Kasumi-1 (cell line): ENCODE measurements around the gene CALM1.

Source experiments
- DNase-seq, 2 experiments: peaks; one replicate each; lab custom pipeline; 2025; lab: John Stamatoyannopoulos, UW

The CALM1 gene

DNA sequence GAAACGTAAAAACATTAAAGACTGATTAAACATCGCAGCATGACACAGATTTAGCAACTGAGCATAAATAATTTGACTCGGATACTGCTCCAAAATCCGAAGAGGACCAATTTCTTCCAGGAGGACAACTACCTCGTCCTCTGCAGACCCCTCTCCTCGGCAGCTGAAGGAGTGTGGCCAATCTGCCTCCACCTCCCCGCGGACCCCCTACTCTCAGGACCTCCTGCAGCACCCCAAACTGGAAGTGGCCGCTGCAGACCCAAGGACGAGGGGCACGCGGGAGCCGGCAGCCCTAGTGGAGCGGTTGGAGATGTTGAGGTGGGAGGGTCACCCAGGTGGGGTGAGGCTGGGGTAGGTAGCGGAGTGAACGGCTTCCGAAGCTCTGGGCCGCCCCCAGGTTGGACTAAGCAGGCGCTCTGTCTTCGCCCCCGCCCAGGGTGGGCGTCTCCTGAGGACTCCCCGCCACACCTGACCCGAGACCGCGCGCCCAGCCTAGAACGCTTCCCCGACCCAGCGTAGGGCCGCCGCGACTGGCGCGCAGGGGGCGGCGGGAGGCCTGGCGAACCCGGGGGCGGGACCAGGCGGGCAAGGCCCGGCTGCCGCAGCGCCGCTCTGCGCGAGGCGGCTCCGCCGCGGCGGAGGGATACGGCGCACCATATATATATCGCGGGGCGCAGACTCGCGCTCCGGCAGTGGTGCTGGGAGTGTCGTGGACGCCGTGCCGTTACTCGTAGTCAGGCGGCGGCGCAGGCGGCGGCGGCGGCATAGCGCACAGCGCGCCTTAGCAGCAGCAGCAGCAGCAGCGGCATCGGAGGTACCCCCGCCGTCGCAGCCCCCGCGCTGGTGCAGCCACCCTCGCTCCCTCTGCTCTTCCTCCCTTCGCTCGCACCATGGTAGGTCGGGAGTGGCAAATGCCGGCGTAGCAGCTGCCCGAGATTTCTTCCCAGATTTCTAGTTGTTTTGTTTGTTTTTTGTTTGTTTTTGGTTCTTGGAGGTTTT lies at the start of gene CALM1:
CALM1 (plus strand) TSS at position 689 of the 999 bp plus-strand sequence; CDS start at position 891, 202 bp downstream.
- peak; percentile 76 to 80 for DNase-seq

DNA sequence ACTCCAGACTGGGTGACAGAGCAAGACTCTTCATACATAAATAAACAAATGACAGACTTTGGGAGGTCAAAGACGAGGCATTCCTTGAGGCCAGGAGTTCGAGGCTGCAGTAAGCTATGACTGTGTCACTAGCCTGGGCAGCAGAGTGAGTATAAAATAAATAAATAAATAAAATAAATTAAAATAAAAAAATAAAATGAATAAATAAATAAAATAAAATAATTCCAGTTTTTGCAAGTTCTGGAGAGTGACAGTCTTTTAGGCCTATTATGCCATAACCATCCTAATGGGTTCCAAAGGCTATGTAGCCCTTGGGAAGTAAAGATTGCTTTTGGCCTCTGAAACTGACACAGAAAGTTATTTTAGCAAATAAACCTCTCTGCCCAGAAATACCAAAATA lies 48.6 kb upstream of the CALM1 start:
- no peak for DNase-seq

DNA sequence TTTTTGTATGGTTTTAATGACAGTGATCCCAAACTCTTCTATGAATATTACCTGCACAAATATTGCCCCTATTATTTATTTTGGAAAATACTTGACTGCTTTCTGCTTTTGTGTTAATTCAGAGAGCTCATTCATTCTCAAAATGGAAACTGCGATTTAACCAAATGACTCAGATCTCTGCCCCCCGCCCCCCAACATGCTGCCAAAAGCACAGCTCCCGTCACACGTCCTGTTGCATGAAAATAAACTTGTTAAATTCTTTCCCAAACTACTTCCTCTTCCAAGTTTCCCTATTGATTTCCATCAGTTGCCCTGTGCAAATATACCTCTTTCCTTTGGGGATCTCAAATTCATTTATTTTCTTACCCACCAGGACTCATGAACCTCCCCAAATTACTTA lies 47.1 kb upstream of the CALM1 start:
- no peak for DNase-seq

DNA sequence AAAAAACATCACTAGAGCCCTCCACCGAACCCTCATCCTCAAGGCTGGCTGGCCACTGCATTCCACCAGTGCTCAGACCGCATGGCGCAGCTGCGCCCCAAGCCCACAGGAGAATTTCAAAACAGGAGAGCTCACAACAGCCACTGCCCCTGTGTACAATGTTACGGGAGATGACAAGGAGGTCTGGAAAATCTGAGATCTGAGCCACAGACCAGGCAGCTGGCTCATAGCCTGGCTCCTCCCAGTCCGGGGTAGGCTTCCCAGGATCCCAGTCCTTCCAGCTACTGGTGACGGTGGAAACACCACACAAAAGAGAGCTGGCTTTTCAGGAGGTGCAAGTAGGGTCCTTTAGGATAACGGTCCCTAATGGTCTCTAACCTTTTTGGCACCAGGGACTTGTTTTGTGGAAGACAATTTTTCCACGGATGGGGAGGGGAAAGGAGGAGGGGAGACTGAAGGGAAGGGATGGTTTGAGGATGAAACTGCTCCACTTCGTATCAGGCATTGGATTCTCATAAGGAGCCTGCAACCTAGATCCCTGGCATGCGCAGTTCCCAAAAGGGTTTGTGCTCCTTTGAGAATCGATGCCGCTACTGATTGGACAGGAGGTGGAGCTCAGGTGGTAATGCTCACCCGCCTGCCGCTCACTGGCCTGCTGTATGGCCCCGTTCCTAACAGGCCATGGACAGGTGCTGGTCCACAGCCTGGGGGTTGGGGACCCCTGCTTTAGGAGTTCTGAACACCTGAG lies 42.1 kb upstream of the CALM1 start:
- DNase-seq: no peak

DNA sequence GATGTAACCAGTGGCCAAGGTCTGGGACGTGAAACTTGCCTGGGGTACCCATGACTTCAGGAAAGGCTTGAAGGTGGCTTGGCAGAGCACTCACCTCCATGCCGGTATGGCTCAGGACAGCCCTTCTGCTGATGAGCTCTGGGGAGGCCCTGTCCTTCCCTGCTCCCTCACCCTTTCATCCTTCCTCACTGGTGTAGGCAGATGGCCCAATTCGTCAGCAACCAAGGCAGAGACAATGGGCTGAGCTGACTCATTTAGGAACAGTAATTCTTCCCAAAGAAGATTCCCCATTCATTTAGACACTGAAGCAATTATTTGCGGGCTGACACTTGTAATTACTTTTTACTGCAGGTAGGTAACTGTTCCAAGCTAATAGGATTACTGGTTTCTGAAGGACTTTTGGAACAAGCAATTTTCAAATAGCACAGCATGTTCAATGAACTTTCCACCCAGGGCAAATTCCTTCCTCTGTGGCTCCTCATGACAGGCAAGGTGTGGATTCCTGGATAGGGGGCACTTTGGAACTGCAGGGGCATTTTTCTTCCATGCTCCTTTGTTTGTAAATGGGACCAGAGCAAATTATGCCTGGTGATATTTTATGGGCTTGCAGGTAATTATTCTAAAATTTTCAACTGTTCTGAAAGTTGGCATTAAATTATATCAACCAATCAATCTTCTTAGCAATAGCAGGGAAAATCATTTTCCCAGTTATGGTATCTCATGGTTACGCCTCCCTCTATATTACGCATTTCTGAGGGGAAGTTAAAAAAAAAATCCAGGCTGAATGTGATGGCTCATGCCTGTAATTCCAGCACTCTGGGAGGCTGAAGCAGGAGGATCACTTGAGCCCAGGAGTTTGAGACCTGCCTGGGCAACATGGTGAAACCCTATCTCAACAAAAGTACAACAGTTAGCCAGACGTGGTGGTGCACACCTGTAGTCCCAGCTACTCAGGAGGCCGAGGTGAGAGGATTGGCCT lies 41.0 kb upstream of the CALM1 start:
- no peak for DNase-seq

DNA sequence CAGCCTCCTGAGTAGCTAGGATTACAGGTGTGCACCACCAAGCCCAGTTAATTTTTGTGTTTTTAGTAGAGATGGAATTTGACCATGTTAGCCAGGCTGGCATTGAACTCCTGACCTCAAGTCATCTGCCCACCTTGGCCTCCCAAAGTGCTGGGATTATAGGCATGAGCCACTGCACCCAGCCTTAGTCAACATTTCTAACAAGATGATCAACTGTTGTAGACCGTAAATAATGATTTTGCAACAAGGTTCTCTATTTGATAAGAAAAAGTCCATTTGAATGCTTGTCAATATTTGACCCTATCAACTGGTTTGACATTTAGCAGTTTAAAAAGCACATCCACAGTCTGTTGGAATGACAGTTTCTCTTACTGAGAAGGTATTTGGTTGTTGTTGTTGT lies 39.9 kb upstream of the CALM1 start:
- no peak for DNase-seq

DNA sequence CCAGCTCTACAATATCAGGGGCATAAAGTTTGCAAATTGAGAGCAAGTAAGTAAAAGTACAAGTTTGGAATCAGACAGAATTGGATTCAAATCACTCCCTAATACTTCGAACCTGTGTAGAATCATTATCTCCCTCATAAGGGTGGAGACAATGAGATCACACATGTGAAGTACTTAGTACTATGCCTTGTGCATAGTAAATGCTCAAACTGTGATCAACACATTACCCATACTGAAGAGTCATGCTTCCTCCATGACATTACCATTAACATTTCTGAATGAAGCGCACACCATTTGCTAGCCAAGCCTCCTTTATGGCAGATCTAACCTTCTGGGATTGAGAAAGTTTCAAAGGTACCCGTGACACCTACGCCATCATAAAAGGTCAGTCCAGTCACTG lies 38.5 kb upstream of the CALM1 start:
- no peak for DNase-seq

DNA sequence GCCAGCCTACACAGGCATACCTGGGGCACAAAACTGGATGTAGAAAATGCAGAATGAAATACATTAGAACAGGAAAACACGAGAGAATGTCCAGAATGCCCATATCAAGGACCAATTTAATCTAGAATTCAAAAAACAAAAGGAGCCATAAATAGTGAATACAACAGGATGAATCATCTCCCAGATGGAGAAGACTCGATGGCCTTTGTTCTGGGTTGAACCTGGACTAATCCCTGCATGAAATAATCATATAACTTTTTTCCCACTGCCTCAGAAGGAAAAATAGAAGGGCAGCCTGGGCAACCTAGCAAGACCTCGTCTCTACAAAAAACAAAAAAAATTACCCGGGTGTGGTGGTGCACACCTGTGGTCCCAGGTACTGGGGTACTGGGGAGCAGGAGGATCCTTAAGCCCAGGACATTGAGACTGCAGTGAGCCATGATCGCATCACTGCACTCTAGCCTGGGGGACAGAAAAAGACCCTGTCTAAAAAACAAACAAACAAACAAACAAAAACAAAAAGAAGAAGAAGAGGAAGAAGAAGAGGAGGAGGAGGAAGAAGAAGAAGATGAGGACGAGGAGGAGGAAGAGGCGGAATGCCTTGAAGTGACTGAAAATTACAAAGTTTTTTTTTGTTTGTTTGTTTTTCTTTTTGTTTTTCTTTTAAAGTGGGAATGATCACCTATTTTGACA lies 34.8 kb upstream of the CALM1 start:
- DNase-seq: no peak

DNA sequence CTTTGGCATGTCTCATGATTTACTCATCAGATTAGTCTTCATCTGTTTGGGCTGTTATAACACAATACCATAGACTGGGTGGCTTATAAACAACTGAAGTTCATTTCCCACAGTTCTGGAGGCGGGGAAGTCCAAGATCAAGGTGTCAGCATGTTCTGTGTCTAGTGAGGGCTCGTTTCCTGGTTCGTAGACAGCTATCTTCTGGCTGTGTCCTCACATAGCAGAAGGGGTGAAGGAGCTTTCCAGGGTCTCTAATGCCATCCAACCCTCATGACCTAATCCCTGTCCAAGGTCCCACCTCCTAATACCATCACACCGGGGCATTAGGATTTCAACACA lies 34.3 kb upstream of the CALM1 start:
- DNase-seq: no peak

DNA sequence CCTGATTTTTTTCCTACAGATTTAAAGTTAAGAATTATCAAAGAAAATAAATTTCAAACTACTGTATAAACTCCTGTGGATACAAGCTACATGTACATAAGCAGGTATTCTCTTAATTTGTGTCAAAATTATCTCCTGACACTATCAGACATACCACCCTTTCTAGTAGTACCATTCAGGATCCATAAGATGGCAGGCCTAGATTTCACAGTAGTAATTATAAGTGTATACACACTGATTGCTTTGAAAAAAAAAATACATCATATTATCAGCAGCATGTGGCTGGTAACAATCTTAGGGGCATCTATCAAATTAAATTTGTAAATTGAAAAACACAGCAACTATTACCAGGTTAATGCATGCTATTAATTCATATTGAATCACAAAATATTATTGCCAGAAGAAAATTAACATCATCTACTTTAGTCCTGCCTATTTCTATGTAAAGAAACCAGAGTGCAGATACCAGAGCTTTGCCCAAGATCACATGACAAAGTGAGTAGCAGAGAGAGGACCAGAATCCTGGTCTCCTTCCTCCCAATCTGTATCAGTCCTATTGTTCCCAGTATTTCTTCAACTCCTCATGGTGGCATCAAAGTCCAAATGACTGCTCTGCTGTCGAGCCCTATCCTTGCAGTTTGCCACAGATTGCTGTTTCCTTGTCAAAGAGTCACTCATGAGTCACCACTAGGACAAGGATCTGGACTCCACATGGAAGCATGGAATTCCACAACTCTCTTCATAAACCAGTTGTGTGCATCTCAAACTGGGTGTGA lies 27.7 kb upstream of the CALM1 start:
- DNase-seq: peak in 1 of 2 experiments; percentile 32

DNA sequence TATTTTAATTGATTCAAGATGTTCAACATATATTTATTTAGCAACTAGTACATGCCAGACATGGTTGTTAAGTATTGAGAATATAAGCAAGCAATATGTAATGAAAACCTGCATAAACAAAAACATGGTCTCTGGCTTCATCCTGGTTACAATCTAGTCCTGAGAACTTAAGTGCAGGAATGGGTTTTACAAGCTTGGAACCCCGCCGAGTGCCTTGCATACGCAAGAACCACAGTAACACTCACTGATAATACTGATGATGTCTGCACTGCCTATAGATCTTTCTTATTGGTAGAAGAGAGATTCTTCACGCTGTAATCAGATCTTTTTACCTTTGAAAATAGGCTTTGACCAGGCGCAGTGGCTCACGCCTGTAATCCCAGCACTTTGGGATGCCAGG lies 22.9 kb upstream of the CALM1 start:
- DNase-seq: no peak

DNA sequence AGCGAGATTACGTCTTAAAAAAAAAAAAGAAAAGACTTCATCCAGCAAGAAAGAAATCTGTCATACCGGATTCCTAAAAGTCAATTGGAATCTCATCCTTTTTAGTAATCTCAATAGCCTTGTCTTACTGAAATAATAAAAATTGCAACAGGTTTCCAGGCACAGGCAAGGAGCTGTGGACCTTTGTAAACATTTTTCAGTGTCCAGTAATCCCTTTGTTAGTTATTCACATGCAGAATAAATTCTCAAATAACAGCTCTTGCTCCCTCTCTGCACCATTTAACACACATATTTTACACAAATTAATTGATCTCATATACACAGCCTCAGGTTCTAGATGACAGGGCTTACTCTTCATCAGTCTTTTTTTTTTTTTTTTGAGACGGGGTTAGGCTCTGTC lies 22.0 kb upstream of the CALM1 start:
- DNase-seq: no peak

DNA sequence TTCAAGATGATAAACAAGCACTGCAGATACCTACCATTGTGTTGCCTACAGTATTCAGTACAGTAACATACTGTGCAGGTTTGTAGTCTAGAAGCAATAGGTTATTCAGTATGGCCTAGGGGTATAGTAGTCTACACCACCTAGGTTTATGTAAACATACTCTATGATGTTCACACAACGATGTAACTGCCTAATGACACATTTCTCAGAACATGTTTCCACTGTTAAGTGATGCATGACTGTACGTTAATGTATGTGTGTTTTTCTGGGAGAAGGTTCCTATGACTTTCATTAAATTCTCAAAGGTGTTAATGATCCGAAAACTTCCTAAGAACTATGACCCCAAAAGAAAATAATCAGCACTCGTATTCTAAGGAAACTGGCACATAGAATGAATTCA lies 20.9 kb upstream of the CALM1 start:
- no peak for DNase-seq

DNA sequence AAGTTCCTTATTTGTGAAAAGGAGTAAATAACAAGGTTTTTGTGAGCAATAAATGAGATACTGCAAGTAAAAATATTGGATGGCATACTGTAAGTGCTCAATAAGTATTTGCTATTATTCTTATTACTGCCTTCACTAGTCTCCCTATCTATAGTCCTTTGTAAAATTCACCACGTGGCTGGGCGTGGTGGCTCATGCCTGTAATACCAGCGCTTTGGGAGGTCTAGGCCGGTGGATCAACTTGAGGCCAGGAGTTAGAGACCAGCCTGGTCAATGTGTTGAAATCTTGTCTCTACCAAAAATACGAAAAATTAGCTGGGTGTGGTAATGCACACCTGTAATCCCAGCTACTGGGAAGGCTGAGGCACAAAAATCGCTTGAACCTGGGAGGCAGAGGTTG lies 18.6 kb upstream of the CALM1 start:
- DNase-seq: no peak

DNA sequence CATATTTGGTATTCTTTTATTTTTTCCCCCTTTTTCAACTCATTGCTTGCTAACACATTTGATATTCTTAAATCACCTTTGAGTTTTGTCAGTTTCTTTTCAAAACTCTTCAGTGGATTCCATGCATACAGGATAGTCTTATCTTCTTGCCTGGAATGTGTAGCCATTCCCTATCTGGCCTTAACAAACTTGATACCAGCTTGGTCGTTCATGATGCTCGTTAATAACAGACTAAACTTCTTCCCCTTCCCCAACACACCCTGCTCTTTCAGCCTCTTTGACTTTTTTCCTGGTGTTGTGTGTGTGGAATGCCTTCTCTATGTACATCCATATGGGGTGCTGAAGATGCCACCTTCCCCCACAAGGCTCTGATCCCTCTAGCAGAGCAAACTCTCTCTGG lies 17.7 kb upstream of the CALM1 start:
- DNase-seq: no peak

DNA sequence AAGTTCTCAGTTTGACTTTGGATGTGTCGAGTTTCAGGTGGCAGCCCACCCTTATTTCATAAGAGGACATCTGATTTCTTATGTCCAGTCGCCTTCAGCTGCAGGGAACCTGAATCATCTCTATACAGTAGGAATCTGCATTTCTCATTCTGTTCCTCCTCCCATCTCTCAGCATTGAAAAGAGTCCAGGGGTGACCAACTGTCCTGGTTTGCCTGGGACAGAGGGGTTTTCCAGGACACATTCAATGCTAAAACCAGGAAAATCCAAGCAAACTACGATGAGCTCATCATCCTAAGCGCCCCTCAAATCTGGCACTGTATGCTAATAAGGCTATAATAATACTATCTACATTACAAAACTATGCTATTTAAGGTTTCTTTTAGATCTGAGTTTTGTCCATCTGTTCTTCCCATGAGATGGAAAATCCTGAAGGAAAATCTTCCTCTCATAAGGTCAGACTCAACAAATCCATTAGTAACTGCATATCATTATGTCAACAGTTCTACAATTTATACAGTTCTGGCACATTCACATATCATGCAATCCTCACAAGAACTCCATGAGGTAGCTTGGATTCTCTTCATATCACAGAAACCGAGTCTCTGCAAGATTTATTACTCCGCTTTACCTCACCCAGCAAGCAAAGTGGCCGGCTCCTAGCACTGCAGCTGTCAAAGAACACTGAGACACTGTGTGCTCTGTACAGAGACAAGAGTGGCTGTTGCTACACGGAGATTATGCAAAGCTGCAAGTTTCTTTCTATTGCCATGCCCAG lies 15.6 kb upstream of the CALM1 start:
- no peak for DNase-seq

DNA sequence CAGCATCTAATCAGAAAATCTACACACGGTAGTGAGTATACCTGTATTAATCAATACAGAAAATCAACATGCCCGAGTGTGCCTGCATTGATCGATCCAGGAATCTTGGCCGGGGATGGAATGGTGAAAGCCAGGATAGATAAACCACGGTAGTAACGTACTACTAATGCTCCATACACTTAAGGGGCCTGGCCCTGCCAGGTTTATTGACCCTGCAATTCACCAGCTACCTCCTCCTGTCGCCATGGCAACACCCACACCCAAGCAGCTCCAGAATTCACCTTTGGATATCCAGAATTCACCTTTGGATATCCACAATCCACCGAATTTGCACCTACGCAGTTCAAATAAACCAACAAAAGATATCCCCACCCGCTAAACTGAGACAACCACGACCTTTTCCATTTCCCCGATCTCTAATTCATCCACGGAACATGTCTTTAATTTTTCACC lies 14.8 kb upstream of the CALM1 start:
- DNase-seq: peak in 1 of 2 experiments; percentile 17

DNA sequence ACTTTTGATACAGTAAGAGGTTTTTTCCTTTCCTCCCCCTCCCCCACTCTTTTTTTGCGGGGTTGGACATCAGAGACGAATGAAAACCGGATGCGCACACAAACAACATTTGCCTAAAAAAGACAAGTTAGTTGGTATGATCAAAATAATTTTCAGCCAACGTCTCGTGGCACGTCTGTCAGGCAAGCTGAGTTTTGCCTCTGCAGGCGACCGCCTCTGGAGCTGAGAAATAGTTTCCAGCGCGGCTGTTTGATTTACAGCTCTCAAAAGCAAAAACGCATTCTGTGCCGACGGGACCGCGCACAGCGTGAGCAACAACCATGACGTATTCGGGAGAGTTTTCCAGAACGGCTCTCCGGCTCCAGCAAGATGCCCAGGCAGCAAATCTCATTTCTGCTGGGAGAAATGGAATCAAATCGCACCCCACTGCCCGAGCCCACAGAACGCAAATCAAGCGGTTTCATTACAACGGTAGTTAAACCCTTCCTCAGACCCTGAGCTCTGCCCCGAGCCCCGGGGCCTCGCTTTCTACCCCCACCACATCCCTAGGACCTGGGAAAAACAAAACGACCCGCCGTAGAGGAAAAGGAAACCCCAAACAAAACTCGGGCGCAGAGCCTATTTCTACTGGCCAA lies 14.2 kb upstream of the CALM1 start:
- DNase-seq: peak; percentile 49 to 54

DNA sequence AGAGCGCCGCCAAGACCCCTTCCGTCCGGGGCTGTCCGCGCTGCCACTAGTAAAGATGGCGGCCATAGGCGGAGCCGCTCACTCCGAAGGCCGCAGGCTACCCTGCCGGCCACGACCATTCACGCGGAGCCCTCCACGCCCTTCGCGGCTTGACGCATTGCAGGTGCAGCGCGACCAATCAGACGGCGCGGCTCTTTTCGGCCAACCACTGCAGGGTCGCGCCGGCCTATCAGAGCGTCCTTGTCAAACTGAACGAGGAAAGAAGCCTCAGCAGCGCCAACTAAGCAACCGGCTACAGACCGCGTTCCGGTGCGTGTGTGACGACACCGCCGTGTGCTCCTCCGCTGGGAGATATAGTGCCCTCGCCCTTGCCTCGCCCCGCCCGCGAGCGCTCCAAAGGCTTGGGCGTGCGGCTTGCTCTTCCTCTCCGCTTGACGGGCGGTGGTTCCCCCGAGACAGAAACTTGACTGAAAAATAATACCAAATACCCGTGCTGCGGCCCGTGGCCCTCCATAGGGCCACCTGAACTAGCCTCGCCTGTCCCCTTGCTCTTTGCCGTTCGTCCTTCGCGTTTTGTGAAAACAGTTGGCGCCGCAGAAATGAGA lies 13.6 kb upstream of the CALM1 start:
- peak; percentile 98 to 99 for DNase-seq
